ENCODE results near the gene BCL2L12.

BCL2L12 gene

DNA sequence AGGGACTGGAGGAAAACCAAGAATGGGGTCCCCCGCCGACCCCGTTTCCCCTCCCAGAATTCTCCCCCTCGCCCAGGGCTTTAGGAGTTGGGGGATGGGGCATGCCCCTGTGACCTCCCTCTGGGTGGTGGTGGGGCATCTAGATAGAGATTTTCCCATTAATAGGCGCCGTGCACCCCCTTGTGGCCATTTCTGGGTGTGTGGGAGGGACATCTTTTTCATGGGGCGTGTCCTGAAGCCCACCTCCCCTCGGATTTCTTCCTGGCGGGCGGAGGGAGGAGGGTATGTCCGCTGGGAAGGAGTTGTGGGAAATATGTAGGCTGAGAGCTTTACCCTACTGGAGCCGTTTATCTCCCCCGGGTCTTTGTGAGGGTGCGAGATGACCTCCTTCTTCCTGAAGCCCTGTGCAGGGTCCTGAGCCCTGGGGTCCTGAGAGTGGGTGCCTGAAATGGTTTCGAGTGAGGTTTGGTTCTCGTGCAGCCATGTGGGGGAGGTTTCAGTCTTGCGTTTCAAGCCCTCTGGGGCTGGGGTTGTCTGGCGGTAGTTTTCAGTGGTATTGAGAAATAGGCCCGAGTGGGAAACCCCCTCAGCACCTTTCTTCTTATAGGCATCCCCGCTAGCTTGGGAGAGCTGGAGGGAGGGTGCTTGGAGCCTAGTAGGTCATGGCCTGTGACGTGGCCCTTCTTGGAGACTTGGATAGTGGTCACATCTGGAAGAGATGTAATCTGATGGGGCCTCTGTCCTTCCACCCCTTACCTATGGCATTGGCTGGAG is 12.4 kb downstream of the BCL2L12 start (continued):
- TF ChIP-seq, protein P1, sequence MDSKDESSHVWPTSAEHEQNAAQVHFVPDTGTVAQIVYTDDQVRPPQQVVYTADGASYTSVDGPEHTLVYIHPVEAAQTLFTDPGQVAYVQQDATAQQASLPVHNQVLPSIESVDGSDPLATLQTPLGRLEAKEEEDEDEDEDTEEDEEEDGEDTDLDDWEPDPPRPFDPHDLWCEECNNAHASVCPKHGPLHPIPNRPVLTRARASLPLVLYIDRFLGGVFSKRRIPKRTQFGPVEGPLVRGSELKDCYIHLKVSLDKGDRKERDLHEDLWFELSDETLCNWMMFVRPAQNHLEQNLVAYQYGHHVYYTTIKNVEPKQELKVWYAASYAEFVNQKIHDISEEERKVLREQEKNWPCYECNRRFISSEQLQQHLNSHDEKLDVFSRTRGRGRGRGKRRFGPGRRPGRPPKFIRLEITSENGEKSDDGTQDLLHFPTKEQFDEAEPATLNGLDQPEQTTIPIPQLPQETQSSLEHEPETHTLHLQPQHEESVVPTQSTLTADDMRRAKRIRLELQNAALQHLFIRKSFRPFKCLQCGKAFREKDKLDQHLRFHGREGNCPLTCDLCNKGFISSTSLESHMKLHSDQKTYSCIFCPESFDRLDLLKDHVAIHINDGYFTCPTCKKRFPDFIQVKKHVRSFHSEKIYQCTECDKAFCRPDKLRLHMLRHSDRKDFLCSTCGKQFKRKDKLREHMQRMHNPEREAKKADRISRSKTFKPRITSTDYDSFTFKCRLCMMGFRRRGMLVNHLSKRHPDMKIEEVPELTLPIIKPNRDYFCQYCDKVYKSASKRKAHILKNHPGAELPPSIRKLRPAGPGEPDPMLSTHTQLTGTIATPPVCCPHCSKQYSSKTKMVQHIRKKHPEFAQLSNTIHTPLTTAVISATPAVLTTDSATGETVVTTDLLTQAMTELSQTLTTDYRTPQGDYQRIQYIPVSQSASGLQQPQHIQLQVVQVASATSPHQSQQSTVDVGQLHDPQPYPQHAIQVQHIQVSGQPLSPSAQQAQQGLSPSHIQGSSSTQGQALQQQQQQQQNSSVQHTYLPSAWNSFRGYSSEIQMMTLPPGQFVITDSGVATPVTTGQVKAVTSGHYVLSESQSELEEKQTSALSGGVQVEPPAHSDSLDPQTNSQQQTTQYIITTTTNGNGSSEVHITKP (tag by site-specific recombination; IDR thresholded peaks at IDR 0.05), result peak; percentile 59
- TF ChIP-seq ZNF791 (tag by site-specific recombination; IDR thresholded peaks at IDR 0.05), result no peak
- TF ChIP-seq OVOL3 (tag by site-specific recombination; IDR thresholded peaks at IDR 0.05), result no peak
- peak; percentile 66; the same call in 1 of the 2 replicates for TF ChIP-seq EGR2 (tag by site-specific recombination; IDR thresholded peaks at IDR 0.05; ENCODE audit: low read depth)
- no peak for TF ChIP-seq PRDM1 (tag by site-specific recombination; IDR thresholded peaks at IDR 0.05)
- TF ChIP-seq ZNF596 (tag by site-specific recombination; IDR thresholded peaks at IDR 0.05), result no peak
- TF ChIP-seq, protein P2, sequence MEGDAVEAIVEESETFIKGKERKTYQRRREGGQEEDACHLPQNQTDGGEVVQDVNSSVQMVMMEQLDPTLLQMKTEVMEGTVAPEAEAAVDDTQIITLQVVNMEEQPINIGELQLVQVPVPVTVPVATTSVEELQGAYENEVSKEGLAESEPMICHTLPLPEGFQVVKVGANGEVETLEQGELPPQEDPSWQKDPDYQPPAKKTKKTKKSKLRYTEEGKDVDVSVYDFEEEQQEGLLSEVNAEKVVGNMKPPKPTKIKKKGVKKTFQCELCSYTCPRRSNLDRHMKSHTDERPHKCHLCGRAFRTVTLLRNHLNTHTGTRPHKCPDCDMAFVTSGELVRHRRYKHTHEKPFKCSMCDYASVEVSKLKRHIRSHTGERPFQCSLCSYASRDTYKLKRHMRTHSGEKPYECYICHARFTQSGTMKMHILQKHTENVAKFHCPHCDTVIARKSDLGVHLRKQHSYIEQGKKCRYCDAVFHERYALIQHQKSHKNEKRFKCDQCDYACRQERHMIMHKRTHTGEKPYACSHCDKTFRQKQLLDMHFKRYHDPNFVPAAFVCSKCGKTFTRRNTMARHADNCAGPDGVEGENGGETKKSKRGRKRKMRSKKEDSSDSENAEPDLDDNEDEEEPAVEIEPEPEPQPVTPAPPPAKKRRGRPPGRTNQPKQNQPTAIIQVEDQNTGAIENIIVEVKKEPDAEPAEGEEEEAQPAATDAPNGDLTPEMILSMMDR (tag by site-specific recombination; IDR thresholded peaks at IDR 0.05), result peak; percentile 85
- TF ChIP-seq ZXDB (tag by site-specific recombination; IDR thresholded peaks at IDR 0.05), result peak; percentile 15; the same call in 1 of the 2 replicates
- TF ChIP-seq MYNN (tag by site-specific recombination; IDR thresholded peaks at IDR 0.05; ENCODE audit: borderline replicate concordance), result no peak
- TF ChIP-seq ZNF501 (tag by site-specific recombination; IDR thresholded peaks at IDR 0.05), result no peak; the same call in 1 of the 2 replicates
- no peak for TF ChIP-seq ZNF555 (tag by site-specific recombination; conservative IDR thresholded peaks at IDR 0.05)
- TF ChIP-seq ZNF239 (tag by site-specific recombination; IDR thresholded peaks at IDR 0.05), result no peak
- no peak for TF ChIP-seq ZNF214 (tag by site-specific recombination; IDR thresholded peaks at IDR 0.05; ENCODE audit: borderline replicate concordance)
- no peak; the same call in 1 of the 2 replicates for TF ChIP-seq ZNF366 (tag by site-specific recombination; conservative IDR thresholded peaks at IDR 0.05)
- TF ChIP-seq ZBTB20 (tag by site-specific recombination; IDR thresholded peaks at IDR 0.05), result peak; percentile 30; the same call in 1 of the 2 replicates
- TF ChIP-seq, protein P3, sequence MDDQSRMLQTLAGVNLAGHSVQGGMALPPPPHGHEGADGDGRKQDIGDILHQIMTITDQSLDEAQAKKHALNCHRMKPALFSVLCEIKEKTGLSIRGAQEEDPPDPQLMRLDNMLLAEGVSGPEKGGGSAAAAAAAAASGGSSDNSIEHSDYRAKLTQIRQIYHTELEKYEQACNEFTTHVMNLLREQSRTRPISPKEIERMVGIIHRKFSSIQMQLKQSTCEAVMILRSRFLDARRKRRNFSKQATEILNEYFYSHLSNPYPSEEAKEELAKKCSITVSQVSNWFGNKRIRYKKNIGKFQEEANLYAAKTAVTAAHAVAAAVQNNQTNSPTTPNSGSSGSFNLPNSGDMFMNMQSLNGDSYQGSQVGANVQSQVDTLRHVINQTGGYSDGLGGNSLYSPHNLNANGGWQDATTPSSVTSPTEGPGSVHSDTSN (CRISPR knock-in tag; IDR thresholded peaks at IDR 0.05), result no peak
- TF ChIP-seq, protein P4, sequence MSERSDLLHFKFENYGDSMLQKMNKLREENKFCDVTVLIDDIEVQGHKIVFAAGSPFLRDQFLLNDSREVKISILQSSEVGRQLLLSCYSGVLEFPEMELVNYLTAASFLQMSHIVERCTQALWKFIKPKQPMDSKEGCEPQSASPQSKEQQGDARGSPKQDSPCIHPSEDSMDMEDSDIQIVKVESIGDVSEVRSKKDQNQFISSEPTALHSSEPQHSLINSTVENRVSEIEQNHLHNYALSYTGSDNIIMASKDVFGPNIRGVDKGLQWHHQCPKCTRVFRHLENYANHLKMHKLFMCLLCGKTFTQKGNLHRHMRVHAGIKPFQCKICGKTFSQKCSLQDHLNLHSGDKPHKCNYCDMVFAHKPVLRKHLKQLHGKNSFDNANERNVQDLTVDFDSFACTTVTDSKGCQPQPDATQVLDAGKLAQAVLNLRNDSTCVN (tag by site-specific recombination; optimal IDR thresholded peaks at IDR 0.05), result no peak
- TF ChIP-seq, protein P5, sequence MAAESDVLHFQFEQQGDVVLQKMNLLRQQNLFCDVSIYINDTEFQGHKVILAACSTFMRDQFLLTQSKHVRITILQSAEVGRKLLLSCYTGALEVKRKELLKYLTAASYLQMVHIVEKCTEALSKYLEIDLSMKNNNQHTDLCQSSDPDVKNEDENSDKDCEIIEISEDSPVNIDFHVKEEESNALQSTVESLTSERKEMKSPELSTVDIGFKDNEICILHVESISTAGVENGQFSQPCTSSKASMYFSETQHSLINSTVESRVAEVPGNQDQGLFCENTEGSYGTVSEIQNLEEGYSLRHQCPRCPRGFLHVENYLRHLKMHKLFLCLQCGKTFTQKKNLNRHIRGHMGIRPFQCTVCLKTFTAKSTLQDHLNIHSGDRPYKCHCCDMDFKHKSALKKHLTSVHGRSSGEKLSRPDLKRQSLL (tag by site-specific recombination; IDR thresholded peaks at IDR 0.05), result no peak
- no peak for TF ChIP-seq ZNF561 (tag by site-specific recombination; IDR thresholded peaks at IDR 0.05; ENCODE audit: borderline replicate concordance)
- TF ChIP-seq ZNF610 (tag by site-specific recombination; IDR thresholded peaks at IDR 0.05; ENCODE audit: borderline replicate concordance), result no peak
- TF ChIP-seq, protein P6, sequence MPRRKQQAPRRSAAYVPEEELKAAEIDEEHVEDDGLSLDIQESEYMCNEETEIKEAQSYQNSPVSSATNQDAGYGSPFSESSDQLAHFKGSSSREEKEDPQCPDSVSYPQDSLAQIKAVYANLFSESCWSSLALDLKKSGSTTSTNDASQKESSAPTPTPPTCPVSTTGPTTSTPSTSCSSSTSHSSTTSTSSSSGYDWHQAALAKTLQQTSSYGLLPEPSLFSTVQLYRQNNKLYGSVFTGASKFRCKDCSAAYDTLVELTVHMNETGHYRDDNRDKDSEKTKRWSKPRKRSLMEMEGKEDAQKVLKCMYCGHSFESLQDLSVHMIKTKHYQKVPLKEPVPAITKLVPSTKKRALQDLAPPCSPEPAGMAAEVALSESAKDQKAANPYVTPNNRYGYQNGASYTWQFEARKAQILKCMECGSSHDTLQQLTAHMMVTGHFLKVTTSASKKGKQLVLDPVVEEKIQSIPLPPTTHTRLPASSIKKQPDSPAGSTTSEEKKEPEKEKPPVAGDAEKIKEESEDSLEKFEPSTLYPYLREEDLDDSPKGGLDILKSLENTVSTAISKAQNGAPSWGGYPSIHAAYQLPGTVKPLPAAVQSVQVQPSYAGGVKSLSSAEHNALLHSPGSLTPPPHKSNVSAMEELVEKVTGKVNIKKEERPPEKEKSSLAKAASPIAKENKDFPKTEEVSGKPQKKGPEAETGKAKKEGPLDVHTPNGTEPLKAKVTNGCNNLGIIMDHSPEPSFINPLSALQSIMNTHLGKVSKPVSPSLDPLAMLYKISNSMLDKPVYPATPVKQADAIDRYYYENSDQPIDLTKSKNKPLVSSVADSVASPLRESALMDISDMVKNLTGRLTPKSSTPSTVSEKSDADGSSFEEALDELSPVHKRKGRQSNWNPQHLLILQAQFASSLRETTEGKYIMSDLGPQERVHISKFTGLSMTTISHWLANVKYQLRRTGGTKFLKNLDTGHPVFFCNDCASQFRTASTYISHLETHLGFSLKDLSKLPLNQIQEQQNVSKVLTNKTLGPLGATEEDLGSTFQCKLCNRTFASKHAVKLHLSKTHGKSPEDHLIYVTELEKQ (tag by site-specific recombination; IDR thresholded peaks at IDR 0.05; ENCODE audit: borderline replicate concordance), result no peak
- no peak for TF ChIP-seq ZNF404 (tag by site-specific recombination; IDR thresholded peaks at IDR 0.05)
- peak; percentile 48; the same call in 1 of the 2 replicates for TF ChIP-seq KLF1 (tag by site-specific recombination; IDR thresholded peaks at IDR 0.05)
- TF ChIP-seq, protein P7, sequence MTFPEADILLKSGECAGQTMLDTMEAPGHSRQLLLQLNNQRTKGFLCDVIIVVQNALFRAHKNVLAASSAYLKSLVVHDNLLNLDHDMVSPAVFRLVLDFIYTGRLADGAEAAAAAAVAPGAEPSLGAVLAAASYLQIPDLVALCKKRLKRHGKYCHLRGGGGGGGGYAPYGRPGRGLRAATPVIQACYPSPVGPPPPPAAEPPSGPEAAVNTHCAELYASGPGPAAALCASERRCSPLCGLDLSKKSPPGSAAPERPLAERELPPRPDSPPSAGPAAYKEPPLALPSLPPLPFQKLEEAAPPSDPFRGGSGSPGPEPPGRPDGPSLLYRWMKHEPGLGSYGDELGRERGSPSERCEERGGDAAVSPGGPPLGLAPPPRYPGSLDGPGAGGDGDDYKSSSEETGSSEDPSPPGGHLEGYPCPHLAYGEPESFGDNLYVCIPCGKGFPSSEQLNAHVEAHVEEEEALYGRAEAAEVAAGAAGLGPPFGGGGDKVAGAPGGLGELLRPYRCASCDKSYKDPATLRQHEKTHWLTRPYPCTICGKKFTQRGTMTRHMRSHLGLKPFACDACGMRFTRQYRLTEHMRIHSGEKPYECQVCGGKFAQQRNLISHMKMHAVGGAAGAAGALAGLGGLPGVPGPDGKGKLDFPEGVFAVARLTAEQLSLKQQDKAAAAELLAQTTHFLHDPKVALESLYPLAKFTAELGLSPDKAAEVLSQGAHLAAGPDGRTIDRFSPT (tag by site-specific recombination; IDR thresholded peaks at IDR 0.05), result peak; percentile 89
